Smooth muscle cell (in vitro differentiated cells): ENCODE data around the gene ANGEL1. TPM values are rescaled to one million over a fixed set of nuclear protein-coding genes. Genes with fewer than 3 reads are reported as not detected.

Experiments
- DNase-seq: peaks from one replicate; lab custom pipeline; 2025; ENCODE audit not compliant: unreplicated experiment; lab: John Stamatoyannopoulos, UW
- H2AFZ ChIP-seq: fragments of 200-600 bp; sonication (generic); 2 replicates; pipeline ENCODE4 v1.6.0; 2016; ENCODE audit warnings: antibody characterized with exemption, low read depth, mild to moderate bottlenecking
- H3F3A ChIP-seq: fragments of 200-600 bp; sonication (generic); 2 replicates; pipeline ENCODE4 v1.6.0; 2017; ENCODE audit warnings: antibody characterized with exemption, low read depth
- H3K27ac ChIP-seq: fragments of 200-600 bp; sonication (generic); 2 replicates; pipeline ENCODE4 v1.5.1; 2016; ENCODE audit warnings: low read depth, mild to moderate bottlenecking
- H3K27me3 ChIP-seq: fragments of 200-600 bp; sonication (generic); 2 replicates; pipeline ENCODE4 v1.6.1; 2016; ENCODE audit warnings: low read depth, mild to moderate bottlenecking
- H3K36me3 ChIP-seq: fragments of 200-600 bp; sonication (generic); 2 replicates; pipeline ENCODE4 v1.5.1; 2016; ENCODE audit warnings: low read depth
- H3K4me1 ChIP-seq: fragments of 200-600 bp; sonication (generic); 2 replicates; pipeline ENCODE4 v1.5.1; 2016; ENCODE audit warnings: low read depth
- H3K4me2 ChIP-seq: fragments of 200-600 bp; sonication (generic); 2 replicates; pipeline ENCODE4 v1.6.0; 2016; ENCODE audit warnings: mild to moderate bottlenecking
- H3K4me3 ChIP-seq: fragments of 200-600 bp; sonication (generic); 2 replicates; pipeline ENCODE4 v1.5.1; 2016; ENCODE audit warnings: mild to moderate bottlenecking
- H3K79me2 ChIP-seq: fragments of 200-600 bp; sonication (generic); 2 replicates; pipeline ENCODE4 v1.6.0; 2016; ENCODE audit warnings: low read depth, mild to moderate bottlenecking
- H3K9ac ChIP-seq: fragments of 200-600 bp; sonication (generic); 2 replicates; pipeline ENCODE4 v1.6.0; 2016; ENCODE audit warnings: low read depth
- H3K9me3 ChIP-seq: fragments of 200-600 bp; sonication (generic); replicated peaks from 2 replicates; pipeline ENCODE4 v1.5.1; 2016; ENCODE audit warnings: low read depth
- H4K20me1 ChIP-seq: fragments of 200-600 bp; sonication (generic); 2 replicates; pipeline ENCODE4 v1.6.0; 2016; ENCODE audit warnings: low read depth
- WGBS: methylation state at CpG from one replicate; pipeline ENCODE4 v1.1.7; 2016; ENCODE audit warnings: low lambda C conversion rate; 5-methylcytosine and 5-hydroxymethylcytosine counted together
- polyA plus RNA-seq: library from polyadenylated mRNA; unstranded; fragments of >200 nt; fragmentation: Nextera tagmentation; extraction: Ambion mirVana; gene quantifications from 2 replicates; pipeline ENCODE4 v1.2.1, GENCODE V29; 2016
- total RNA-seq: library from RNA; depleted of rRNA; stranded (reverse); fragments of >200 nt; gene quantifications from 2 replicates; pipeline ENCODE4 v1.2.3, GENCODE V29; 2014
- TF ChIP-seq, protein P1 (sequence below): fragments of 200-600 bp; sonication (generic); IDR thresholded peaks from 2 replicates; pipeline ENCODE4 v1.5.1; 2017; ENCODE audit warnings: borderline replicate concordance, mild to moderate bottlenecking, antibody characterized with exemption; ENCODE audit not compliant: insufficient read depth, poor library complexity, severe bottlenecking

Gene ANGEL1
- total and polyA plus RNA-seq, 2 experiments from 2014 or later: 8.4 to 20.4 TPM

DNA sequence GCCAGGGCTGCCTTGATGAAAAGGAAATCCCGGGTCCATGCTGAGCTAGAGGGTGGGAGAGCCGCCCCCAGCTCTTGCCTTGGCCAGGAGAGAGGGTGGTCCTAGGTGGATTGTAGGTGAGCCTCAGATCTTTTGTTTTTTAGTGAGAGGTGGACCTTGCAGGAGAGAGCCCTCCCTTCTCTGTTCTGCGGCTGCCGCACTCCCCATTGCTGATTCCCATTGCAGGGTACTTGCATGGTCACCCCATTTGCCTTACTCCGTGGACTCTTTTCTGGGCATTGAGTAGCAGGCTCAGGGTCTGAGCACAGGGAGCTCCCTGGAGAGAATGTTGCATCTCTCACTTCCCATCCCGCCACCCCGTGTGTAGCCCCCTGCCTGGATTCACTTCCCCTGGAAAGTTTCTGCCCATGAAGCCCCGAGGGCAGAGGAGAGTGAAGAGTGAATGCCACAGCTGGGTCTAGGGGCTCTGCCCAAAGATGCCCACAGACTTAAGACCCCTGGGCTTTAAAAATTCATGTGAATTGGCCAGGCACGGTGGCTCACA, 41.2 kb downstream of the ANGEL1 start:
- no peaks in the 10 kb centered on the region for H3K9me3 ChIP-seq
- H3K79me2 ChIP-seq: peaks cover 21% of the 10 kb centered on the region
- no peak for DNase-seq
- TF ChIP-seq, protein P1, sequence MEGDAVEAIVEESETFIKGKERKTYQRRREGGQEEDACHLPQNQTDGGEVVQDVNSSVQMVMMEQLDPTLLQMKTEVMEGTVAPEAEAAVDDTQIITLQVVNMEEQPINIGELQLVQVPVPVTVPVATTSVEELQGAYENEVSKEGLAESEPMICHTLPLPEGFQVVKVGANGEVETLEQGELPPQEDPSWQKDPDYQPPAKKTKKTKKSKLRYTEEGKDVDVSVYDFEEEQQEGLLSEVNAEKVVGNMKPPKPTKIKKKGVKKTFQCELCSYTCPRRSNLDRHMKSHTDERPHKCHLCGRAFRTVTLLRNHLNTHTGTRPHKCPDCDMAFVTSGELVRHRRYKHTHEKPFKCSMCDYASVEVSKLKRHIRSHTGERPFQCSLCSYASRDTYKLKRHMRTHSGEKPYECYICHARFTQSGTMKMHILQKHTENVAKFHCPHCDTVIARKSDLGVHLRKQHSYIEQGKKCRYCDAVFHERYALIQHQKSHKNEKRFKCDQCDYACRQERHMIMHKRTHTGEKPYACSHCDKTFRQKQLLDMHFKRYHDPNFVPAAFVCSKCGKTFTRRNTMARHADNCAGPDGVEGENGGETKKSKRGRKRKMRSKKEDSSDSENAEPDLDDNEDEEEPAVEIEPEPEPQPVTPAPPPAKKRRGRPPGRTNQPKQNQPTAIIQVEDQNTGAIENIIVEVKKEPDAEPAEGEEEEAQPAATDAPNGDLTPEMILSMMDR: no peak
- H3K27me3 ChIP-seq: no peaks in the 10 kb centered on the region
- 91% methylated on average over 9 of the region's 9 CpGs for WGBS
- no peak overlapping the region for H2AFZ ChIP-seq
- H3K27ac ChIP-seq: peak overlapping the region; percentile 95
- H3K9ac ChIP-seq: no peak overlapping the region
- no peaks in the 10 kb centered on the region for H3K36me3 ChIP-seq
- H4K20me1 ChIP-seq: peaks cover 8% of the 10 kb centered on the region
- H3K4me2 ChIP-seq: no peak overlapping the region
- H3K4me3 ChIP-seq: no peak overlapping the region
- H3K4me1 ChIP-seq: peaks cover 32% of the 10 kb centered on the region
- peaks cover 14% of the 10 kb centered on the region for H3F3A ChIP-seq

GRCh38 chr14:76770521-76771436, 41.9 kb downstream of the ANGEL1 start:
- peaks cover 28% of the 10 kb centered on the region for H3K79me2 ChIP-seq
- no peak overlapping the region for H3K9ac ChIP-seq
- H2AFZ ChIP-seq: no peak overlapping the region
- 86% methylated on average over 10 of the region's 10 CpGs for WGBS
- H3K4me1 ChIP-seq: peaks cover 32% of the 10 kb centered on the region
- TF ChIP-seq, protein P1: no peak
- H3K27ac ChIP-seq: peak overlapping the region; percentile 95
- no peaks in the 10 kb centered on the region for H3K9me3 ChIP-seq
- no peak overlapping the region for H3K4me2 ChIP-seq
- H3K27me3 ChIP-seq: no peaks in the 10 kb centered on the region
- peaks cover 11% of the 10 kb centered on the region for H4K20me1 ChIP-seq
- H3K36me3 ChIP-seq: no peaks in the 10 kb centered on the region
- H3F3A ChIP-seq: peaks cover 14% of the 10 kb centered on the region
- DNase-seq: no peak
- H3K4me3 ChIP-seq: no peak overlapping the region

GRCh38 chr14:76769636-76770292, 42.9 kb downstream of the ANGEL1 start:
- no peak overlapping the region for H3K9ac ChIP-seq
- no peak overlapping the region for H2AFZ ChIP-seq
- H3K4me1 ChIP-seq: peaks cover 32% of the 10 kb centered on the region
- no peaks in the 10 kb centered on the region for H3K27me3 ChIP-seq
- peaks cover 14% of the 10 kb centered on the region for H3F3A ChIP-seq
- 93% methylated on average over 18 of the region's 18 CpGs for WGBS
- H3K4me3 ChIP-seq: no peak overlapping the region
- H3K36me3 ChIP-seq: no peaks in the 10 kb centered on the region
- peak overlapping the region; percentile 85 for H3K27ac ChIP-seq
- peaks cover 38% of the 10 kb centered on the region for H3K79me2 ChIP-seq
- H3K4me2 ChIP-seq: no peak overlapping the region
- no peaks in the 10 kb centered on the region for H3K9me3 ChIP-seq
- peaks cover 17% of the 10 kb centered on the region for H4K20me1 ChIP-seq
- no peak for DNase-seq
- TF ChIP-seq, protein P1: no peak
